ENCODE measurements around the gene SLC22A1.

The SLC22A1 gene

GRCh38 chr6:160192840-160193239, 71.2 kb downstream of the SLC22A1 start:
- no peak overlapping the region for H3K9ac ChIP-seq (ENCODE audit: low read length)
- no peaks in the 10 kb centered on the region for H3K4me1 ChIP-seq (ENCODE audit: control insufficient read depth, low read depth, low read length)
- H3K27me3 ChIP-seq (ENCODE audit: control insufficient read depth, insufficient read depth, low read length) = no peaks in the 10 kb centered on the region
- peaks cover 19% of the 10 kb centered on the region for H3K9me3 ChIP-seq (ENCODE audit: control insufficient read depth, low read depth, low read length)
- no peaks in the 10 kb centered on the region for H3K36me3 ChIP-seq (ENCODE audit: control insufficient read depth, low read depth, low read length)
- no peak overlapping the region for H3K27ac ChIP-seq (ENCODE audit: low read length)
- no peak overlapping the region for H3K4me3 ChIP-seq (ENCODE audit: low read length)

GRCh38 chr6:160194808-160195207, 73.2 kb downstream of the SLC22A1 start:
- no peaks in the 10 kb centered on the region for H3K36me3 ChIP-seq (ENCODE audit: control insufficient read depth, low read depth, low read length)
- H3K9ac ChIP-seq (ENCODE audit: low read length) = no peak overlapping the region
- H3K4me1 ChIP-seq (ENCODE audit: control insufficient read depth, low read depth, low read length) = no peaks in the 10 kb centered on the region
- peaks cover 19% of the 10 kb centered on the region for H3K9me3 ChIP-seq (ENCODE audit: control insufficient read depth, low read depth, low read length)
- no peak overlapping the region for H3K27ac ChIP-seq (ENCODE audit: low read length)
- H3K27me3 ChIP-seq (ENCODE audit: control insufficient read depth, insufficient read depth, low read length) = no peaks in the 10 kb centered on the region
- H3K4me3 ChIP-seq (ENCODE audit: low read length) = no peak overlapping the region

GRCh38 chr6:160197662-160198061, 76.0 kb downstream of the SLC22A1 start:
- Histone ChIP-seq H3K9ac (ENCODE audit: low read length) (no peak overlapping the region), H3K4me3 (ENCODE audit: low read length) (no peak overlapping the region), H3K4me1 (ENCODE audit: control insufficient read depth, low read depth, low read length) (no peaks in the 10 kb centered on the region), H3K36me3 (ENCODE audit: control insufficient read depth, low read depth, low read length) (no peaks in the 10 kb centered on the region), H3K9me3 (ENCODE audit: control insufficient read depth, low read depth, low read length) (peaks cover 19% of the 10 kb centered on the region), H3K27me3 (ENCODE audit: control insufficient read depth, insufficient read depth, low read length) (no peaks in the 10 kb centered on the region), H3K27ac (ENCODE audit: low read length) (no peak overlapping the region)

GRCh38 chr6:160198606-160199211, 77.1 kb downstream of the SLC22A1 start:
- no peaks in the 10 kb centered on the region for H3K27me3 ChIP-seq (ENCODE audit: control insufficient read depth, insufficient read depth, low read length)
- H3K4me3 ChIP-seq (ENCODE audit: low read length) = no peak overlapping the region
- H3K36me3 ChIP-seq (ENCODE audit: control insufficient read depth, low read depth, low read length) = no peaks in the 10 kb centered on the region
- H3K4me1 ChIP-seq (ENCODE audit: control insufficient read depth, low read depth, low read length) = no peaks in the 10 kb centered on the region
- H3K9me3 ChIP-seq (ENCODE audit: control insufficient read depth, low read depth, low read length) = peaks cover 11% of the 10 kb centered on the region
- H3K27ac ChIP-seq (ENCODE audit: low read length) = no peak overlapping the region
- no peak overlapping the region for H3K9ac ChIP-seq (ENCODE audit: low read length)

GRCh38 chr6:160201061-160201460, 79.4 kb downstream of the SLC22A1 start:
- Histone ChIP-seq H3K36me3 (ENCODE audit: control insufficient read depth, low read depth, low read length) (no peaks in the 10 kb centered on the region), H3K27me3 (ENCODE audit: control insufficient read depth, insufficient read depth, low read length) (no peaks in the 10 kb centered on the region), H3K4me3 (ENCODE audit: low read length) (no peak overlapping the region), H3K9ac (ENCODE audit: low read length) (no peak overlapping the region), H3K27ac (ENCODE audit: low read length) (no peak overlapping the region), H3K4me1 (ENCODE audit: control insufficient read depth, low read depth, low read length) (no peaks in the 10 kb centered on the region), H3K9me3 (ENCODE audit: control insufficient read depth, low read depth, low read length) (no peaks in the 10 kb centered on the region)

- Histone ChIP-seq H3K4me3 (ENCODE audit: low read length) (no peak overlapping the region), H3K9ac (ENCODE audit: low read length) (no peak overlapping the region), H3K4me1 (ENCODE audit: control insufficient read depth, low read depth, low read length) (no peaks in the 10 kb centered on the region), H3K9me3 (ENCODE audit: control insufficient read depth, low read depth, low read length) (peaks cover 3% of the 10 kb centered on the region), H3K36me3 (ENCODE audit: control insufficient read depth, low read depth, low read length) (no peaks in the 10 kb centered on the region), H3K27me3 (ENCODE audit: control insufficient read depth, insufficient read depth, low read length) (no peaks in the 10 kb centered on the region), H3K27ac (ENCODE audit: low read length) (no peak overlapping the region)
Observed at GRCh38 chr6:160202411-160202810, 80.8 kb downstream of the SLC22A1 start.

- Histone ChIP-seq H3K36me3 (ENCODE audit: control insufficient read depth, low read depth, low read length) (no peaks in the 10 kb centered on the region), H3K4me3 (ENCODE audit: low read length) (no peak overlapping the region)
Observed at GRCh38 chr6:160203076-160203475, 81.5 kb downstream of the SLC22A1 start.

GRCh38 chr6:160203522-160203921, 81.9 kb downstream of the SLC22A1 start:
- H3K4me1 ChIP-seq (ENCODE audit: control insufficient read depth, low read depth, low read length) = no peaks in the 10 kb centered on the region
- H3K9ac ChIP-seq (ENCODE audit: low read length) = no peak overlapping the region
- H3K36me3 ChIP-seq (ENCODE audit: control insufficient read depth, low read depth, low read length) = no peaks in the 10 kb centered on the region
- H3K27me3 ChIP-seq (ENCODE audit: control insufficient read depth, insufficient read depth, low read length) = no peaks in the 10 kb centered on the region
- H3K27ac ChIP-seq (ENCODE audit: low read length) = no peak overlapping the region
- H3K9me3 ChIP-seq (ENCODE audit: control insufficient read depth, low read depth, low read length) = peaks cover 10% of the 10 kb centered on the region
- H3K4me3 ChIP-seq (ENCODE audit: low read length) = no peak overlapping the region

More at GRCh38 chr6:160203076-160203475, 81.5 kb downstream of the SLC22A1 start:
- Histone ChIP-seq H3K9ac (ENCODE audit: low read length) (no peak overlapping the region), H3K9me3 (ENCODE audit: control insufficient read depth, low read depth, low read length) (peaks cover 9% of the 10 kb centered on the region), H3K4me1 (ENCODE audit: control insufficient read depth, low read depth, low read length) (no peaks in the 10 kb centered on the region), H3K27ac (ENCODE audit: low read length) (no peak overlapping the region), H3K27me3 (ENCODE audit: control insufficient read depth, insufficient read depth, low read length) (no peaks in the 10 kb centered on the region)

- Histone ChIP-seq H3K4me3 (ENCODE audit: low read length) (no peak overlapping the region), H3K36me3 (ENCODE audit: control insufficient read depth, low read depth, low read length) (no peaks in the 10 kb centered on the region), H3K27me3 (ENCODE audit: control insufficient read depth, insufficient read depth, low read length) (no peaks in the 10 kb centered on the region), H3K27ac (ENCODE audit: low read length) (no peak overlapping the region), H3K9me3 (ENCODE audit: control insufficient read depth, low read depth, low read length) (peaks cover 10% of the 10 kb centered on the region), H3K4me1 (ENCODE audit: control insufficient read depth, low read depth, low read length) (no peaks in the 10 kb centered on the region), H3K9ac (ENCODE audit: low read length) (no peak overlapping the region)
Observed at GRCh38 chr6:160203953-160204352, 82.3 kb downstream of the SLC22A1 start.

- Histone ChIP-seq H3K9me3 (ENCODE audit: control insufficient read depth, low read depth, low read length) (peaks cover 10% of the 10 kb centered on the region), H3K4me3 (ENCODE audit: low read length) (no peak overlapping the region), H3K27ac (ENCODE audit: low read length) (no peak overlapping the region), H3K9ac (ENCODE audit: low read length) (no peak overlapping the region), H3K27me3 (ENCODE audit: control insufficient read depth, insufficient read depth, low read length) (no peaks in the 10 kb centered on the region), H3K36me3 (ENCODE audit: control insufficient read depth, low read depth, low read length) (no peaks in the 10 kb centered on the region), H3K4me1 (ENCODE audit: control insufficient read depth, low read depth, low read length) (no peaks in the 10 kb centered on the region)
Observed at GRCh38 chr6:160204710-160205109, 83.1 kb downstream of the SLC22A1 start.

GRCh38 chr6:160207618-160208017, 86.0 kb downstream of the SLC22A1 start:
- Histone ChIP-seq H3K27ac (ENCODE audit: low read length) (no peak overlapping the region), H3K27me3 (ENCODE audit: control insufficient read depth, insufficient read depth, low read length) (no peaks in the 10 kb centered on the region), H3K4me3 (ENCODE audit: low read length) (no peak overlapping the region), H3K4me1 (ENCODE audit: control insufficient read depth, low read depth, low read length) (no peaks in the 10 kb centered on the region), H3K36me3 (ENCODE audit: control insufficient read depth, low read depth, low read length) (no peaks in the 10 kb centered on the region), H3K9me3 (ENCODE audit: control insufficient read depth, low read depth, low read length) (peaks cover 10% of the 10 kb centered on the region), H3K9ac (ENCODE audit: low read length) (no peak overlapping the region)
